ENCODE results near the gene MAPK10. TPM values are rescaled to one million over a fixed set of nuclear protein-coding genes. Genes with fewer than 3 reads are reported as not detected.
"Not testable (repeated sequence)": the region's sequence is repeated elsewhere in the genome, so short reads cannot be mapped to it uniquely, and the experiment has no call there.

MAPK10 gene
- total RNA-seq, 4 donors from 2014 or later = 4.1 to 50.0 (median 9.4) TPM

DNA sequence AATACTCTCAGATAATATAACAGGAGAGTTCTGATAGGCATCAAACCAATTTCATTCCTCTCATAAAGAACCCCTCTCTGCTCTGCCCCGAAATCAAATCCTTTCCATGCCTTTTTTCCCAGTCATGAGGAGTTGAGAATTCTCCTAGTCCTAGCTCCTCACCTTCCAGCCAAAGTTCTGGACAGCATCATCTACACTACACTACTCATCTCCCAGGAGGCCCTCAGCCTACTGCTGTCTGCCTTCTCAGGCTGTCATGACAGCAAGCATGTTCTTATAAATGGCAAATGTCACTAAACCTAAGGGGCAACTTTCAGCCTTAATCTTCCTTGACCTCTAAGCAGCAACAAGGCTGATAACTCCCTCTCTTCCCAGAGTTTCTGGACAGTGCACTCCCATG is 26.6 kb downstream of the MAPK10 start:
- no peaks in the 10 kb centered on the region for H3K36me3 ChIP-seq
- 0% methylated on average over 1 of the region's 1 CpG for WGBS, 2 donors (ENCODE audit: low coverage in 1 of 2)
- no peaks in the 10 kb centered on the region for H3K27me3 ChIP-seq
- no peak overlapping the region for H3K4me3 ChIP-seq
- in situ Hi-C loops (cut with MboI; ENCODE audit: low pct_ligation_motif_present in 1 of 4, low pct_unique_long_range_greater_than_20kb in 1 of 4, low sequenced_read_pairs in 3 of 4) (no loop called here), intact Hi-C loops (cut with DNase I; ENCODE audit: low total_unique reads) (no loop called here)
- H3K4me1 ChIP-seq = no peaks in the 10 kb centered on the region
- H3K9me3 ChIP-seq = no peaks in the 10 kb centered on the region
- H3K27ac ChIP-seq = no peak overlapping the region
- DNase-seq = no peak
- TF ChIP-seq POLR2AphosphoS5 (IDR thresholded peaks at IDR 0.05) (no peak), EP300 (IDR thresholded peaks at IDR 0.05; ENCODE audit: low read depth) (no peak), POLR2A (IDR thresholded peaks at IDR 0.05) (no peak)
- TF ChIP-seq, protein P1, sequence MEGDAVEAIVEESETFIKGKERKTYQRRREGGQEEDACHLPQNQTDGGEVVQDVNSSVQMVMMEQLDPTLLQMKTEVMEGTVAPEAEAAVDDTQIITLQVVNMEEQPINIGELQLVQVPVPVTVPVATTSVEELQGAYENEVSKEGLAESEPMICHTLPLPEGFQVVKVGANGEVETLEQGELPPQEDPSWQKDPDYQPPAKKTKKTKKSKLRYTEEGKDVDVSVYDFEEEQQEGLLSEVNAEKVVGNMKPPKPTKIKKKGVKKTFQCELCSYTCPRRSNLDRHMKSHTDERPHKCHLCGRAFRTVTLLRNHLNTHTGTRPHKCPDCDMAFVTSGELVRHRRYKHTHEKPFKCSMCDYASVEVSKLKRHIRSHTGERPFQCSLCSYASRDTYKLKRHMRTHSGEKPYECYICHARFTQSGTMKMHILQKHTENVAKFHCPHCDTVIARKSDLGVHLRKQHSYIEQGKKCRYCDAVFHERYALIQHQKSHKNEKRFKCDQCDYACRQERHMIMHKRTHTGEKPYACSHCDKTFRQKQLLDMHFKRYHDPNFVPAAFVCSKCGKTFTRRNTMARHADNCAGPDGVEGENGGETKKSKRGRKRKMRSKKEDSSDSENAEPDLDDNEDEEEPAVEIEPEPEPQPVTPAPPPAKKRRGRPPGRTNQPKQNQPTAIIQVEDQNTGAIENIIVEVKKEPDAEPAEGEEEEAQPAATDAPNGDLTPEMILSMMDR (IDR thresholded peaks at IDR 0.05) = no peak

GRCh38 chr4:86330961-86331742 is 28.7 kb downstream of the MAPK10 start:
- no peaks in the 10 kb centered on the region for H3K36me3 ChIP-seq
- H3K9me3 ChIP-seq = no peaks in the 10 kb centered on the region
- intact Hi-C loops (cut with DNase I; ENCODE audit: low total_unique reads) (no loop called here), in situ Hi-C loops (cut with MboI; ENCODE audit: low pct_ligation_motif_present in 1 of 4, low pct_unique_long_range_greater_than_20kb in 1 of 4, low sequenced_read_pairs in 3 of 4) (no loop called here)
- no peak overlapping the region for H3K4me3 ChIP-seq
- no peak for TF ChIP-seq EP300 (IDR thresholded peaks at IDR 0.05; ENCODE audit: low read depth)
- TF ChIP-seq, protein P1 (IDR thresholded peaks at IDR 0.05) = no peak
- TF ChIP-seq POLR2AphosphoS5 (IDR thresholded peaks at IDR 0.05) = no peak
- no peak for TF ChIP-seq POLR2A (IDR thresholded peaks at IDR 0.05)
- DNase-seq = no peak
- 43 to 60% methylated on average over 5 of the region's 5 CpGs for WGBS, 2 donors (ENCODE audit: low coverage in 1 of 2)
- H3K27ac ChIP-seq = no peak overlapping the region
- H3K4me1 ChIP-seq = no peaks in the 10 kb centered on the region
- no peaks in the 10 kb centered on the region for H3K27me3 ChIP-seq

- DNase-seq; H3K9me3 ChIP-seq; H3K27me3 ChIP-seq; H3K36me3 ChIP-seq; H3K4me1 ChIP-seq; H3K4me3 ChIP-seq; intact Hi-C loops (cut with DNase I; ENCODE audit: low total_unique reads); in situ Hi-C loops (cut with MboI; ENCODE audit: low pct_ligation_motif_present in 1 of 4, low pct_unique_long_range_greater_than_20kb in 1 of 4, low sequenced_read_pairs in 3 of 4); H3K27ac ChIP-seq: not testable (repeated sequence)
- WGBS, 2 donors (ENCODE audit: low coverage in 1 of 2) = 67 to 74% methylated on average over 3 to 5 of the region's 5 CpGs
Measured at GRCh38 chr4:86330411-86330810, 29.4 kb downstream of the MAPK10 start.

DNA sequence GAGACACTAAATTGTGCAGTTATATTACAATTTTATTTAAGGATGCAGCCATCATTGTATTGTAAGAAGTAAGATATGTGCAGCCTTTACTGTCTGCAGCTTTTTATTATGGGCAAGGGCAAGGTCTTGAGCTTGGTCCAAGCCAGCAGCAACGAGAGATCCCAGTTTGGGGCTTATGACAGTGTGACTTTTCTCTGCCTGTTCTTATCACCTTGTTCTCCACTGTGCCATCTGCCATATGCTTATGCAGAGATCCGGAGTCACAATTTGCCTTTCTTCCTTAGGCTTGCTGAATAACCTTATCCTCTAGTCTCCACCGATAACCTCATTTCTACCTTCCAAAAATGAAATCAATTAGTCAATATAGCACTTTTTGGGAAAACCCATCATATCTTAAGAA is 30.4 kb downstream of the MAPK10 start:
- Histone ChIP-seq H3K4me3 (no peak overlapping the region), H3K27me3 (no peaks in the 10 kb centered on the region), H3K9me3 (no peaks in the 10 kb centered on the region), H3K4me1 (no peaks in the 10 kb centered on the region), H3K27ac (no peak overlapping the region), H3K36me3 (no peaks in the 10 kb centered on the region)
- in situ Hi-C loops (cut with MboI; ENCODE audit: low pct_ligation_motif_present in 1 of 4, low pct_unique_long_range_greater_than_20kb in 1 of 4, low sequenced_read_pairs in 3 of 4) = no loop called here
- no peak for DNase-seq
- TF ChIP-seq EP300 (IDR thresholded peaks at IDR 0.05; ENCODE audit: low read depth) (no peak), POLR2AphosphoS5 (IDR thresholded peaks at IDR 0.05) (no peak), POLR2A (IDR thresholded peaks at IDR 0.05) (no peak)
- TF ChIP-seq, protein P1 (IDR thresholded peaks at IDR 0.05) = no peak
- 65 to 93% methylated on average over 2 to 3 of the region's 3 CpGs for WGBS, 2 donors (ENCODE audit: low coverage in 1 of 2)
- intact Hi-C loops (cut with DNase I; ENCODE audit: low total_unique reads) = no loop called here

DNA sequence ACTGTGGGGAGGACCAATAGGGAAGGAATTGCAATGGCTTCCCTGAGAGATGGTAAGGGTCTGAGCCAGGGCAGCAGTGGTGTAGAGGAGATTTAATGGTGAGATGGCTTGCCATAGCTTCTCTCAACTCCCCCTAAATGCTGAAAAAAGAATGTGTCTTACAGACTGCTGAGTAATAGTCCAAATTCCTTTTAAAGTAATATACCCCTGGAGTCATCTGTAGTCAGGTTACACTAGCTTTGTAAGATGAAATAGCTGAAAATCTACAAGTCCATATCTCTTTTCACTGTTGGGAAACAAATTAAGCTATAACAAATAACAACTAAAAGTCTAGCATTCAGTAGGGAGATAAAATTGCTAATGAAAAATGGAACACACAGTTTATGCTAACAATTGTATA is 33.5 kb downstream of the MAPK10 start:
- in situ Hi-C loops (cut with MboI; ENCODE audit: low pct_ligation_motif_present in 1 of 4, low pct_unique_long_range_greater_than_20kb in 1 of 4, low sequenced_read_pairs in 3 of 4) = no loop called here
- Histone ChIP-seq H3K4me1 (no peaks in the 10 kb centered on the region), H3K27me3 (no peaks in the 10 kb centered on the region), H3K36me3 (no peaks in the 10 kb centered on the region), H3K27ac (no peak overlapping the region), H3K9me3 (no peaks in the 10 kb centered on the region), H3K4me3 (no peak overlapping the region)
- TF ChIP-seq POLR2A (IDR thresholded peaks at IDR 0.05) (no peak), POLR2AphosphoS5 (IDR thresholded peaks at IDR 0.05) (no peak), EP300 (IDR thresholded peaks at IDR 0.05; ENCODE audit: low read depth) (no peak)
- TF ChIP-seq, protein P1 (IDR thresholded peaks at IDR 0.05) = no peak
- intact Hi-C loops (cut with DNase I; ENCODE audit: low total_unique reads) = no loop called here
- DNase-seq = no peak
